Epithelial cell of proximal tubule (primary cell): ENCODE results near the gene IL17D. TPM values are rescaled to one million over a fixed set of nuclear protein-coding genes. Genes with fewer than 3 reads are reported as not detected.
"Not testable (repeated sequence)": the region's sequence is repeated elsewhere in the genome, so short reads cannot be mapped to it uniquely, and the experiment has no call there.

Source experiments
- DNase-seq: peaks from one replicate; pipeline ENCODE4 v3.0.0-alpha.2; 2011; ENCODE audit warnings: low read depth
- H3K4me3 ChIP-seq: 2 replicates; pipeline ENCODE4 v1.5.1; 2011; ENCODE audit warnings: low read depth, mild to moderate bottlenecking, low read length
- total RNA-seq: library from RNA; depleted of rRNA; stranded (reverse); fragments of >200 nt; gene quantifications from 2 replicates; pipeline ENCODE4 v1.2.3, GENCODE V29; 2015
- TF ChIP-seq, protein P1 (sequence below): conservative IDR thresholded peaks from 2 replicates; pipeline ENCODE4 v1.5.1; 2012; ENCODE audit warnings: low read depth, mild to moderate bottlenecking, low read length

Gene IL17D
- total RNA-seq, 1 donor from 2014 or later = 0.35 TPM

DNA sequence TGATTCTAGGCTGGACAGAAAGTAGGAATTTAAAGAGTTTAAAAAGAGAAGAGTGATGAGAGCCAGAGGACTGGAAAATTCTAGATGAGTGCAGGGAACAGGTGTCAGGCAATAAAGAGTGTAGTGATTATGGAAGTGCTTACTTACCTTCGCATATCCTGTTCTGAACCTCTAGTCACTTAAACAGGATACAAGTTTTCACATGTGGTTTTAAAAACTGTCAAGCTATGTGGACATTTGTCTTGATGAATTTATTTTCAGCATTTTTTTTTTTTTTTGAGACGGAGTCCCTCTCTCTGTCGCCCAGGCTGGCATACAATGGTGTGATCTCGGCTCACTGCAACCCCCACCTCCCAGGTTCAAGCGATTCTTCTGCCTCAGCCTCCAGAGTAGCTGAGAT, 34.3 kb upstream of the IL17D start:
- no peak for DNase-seq
- no peak overlapping the region for H3K4me3 ChIP-seq
- TF ChIP-seq, protein P1, sequence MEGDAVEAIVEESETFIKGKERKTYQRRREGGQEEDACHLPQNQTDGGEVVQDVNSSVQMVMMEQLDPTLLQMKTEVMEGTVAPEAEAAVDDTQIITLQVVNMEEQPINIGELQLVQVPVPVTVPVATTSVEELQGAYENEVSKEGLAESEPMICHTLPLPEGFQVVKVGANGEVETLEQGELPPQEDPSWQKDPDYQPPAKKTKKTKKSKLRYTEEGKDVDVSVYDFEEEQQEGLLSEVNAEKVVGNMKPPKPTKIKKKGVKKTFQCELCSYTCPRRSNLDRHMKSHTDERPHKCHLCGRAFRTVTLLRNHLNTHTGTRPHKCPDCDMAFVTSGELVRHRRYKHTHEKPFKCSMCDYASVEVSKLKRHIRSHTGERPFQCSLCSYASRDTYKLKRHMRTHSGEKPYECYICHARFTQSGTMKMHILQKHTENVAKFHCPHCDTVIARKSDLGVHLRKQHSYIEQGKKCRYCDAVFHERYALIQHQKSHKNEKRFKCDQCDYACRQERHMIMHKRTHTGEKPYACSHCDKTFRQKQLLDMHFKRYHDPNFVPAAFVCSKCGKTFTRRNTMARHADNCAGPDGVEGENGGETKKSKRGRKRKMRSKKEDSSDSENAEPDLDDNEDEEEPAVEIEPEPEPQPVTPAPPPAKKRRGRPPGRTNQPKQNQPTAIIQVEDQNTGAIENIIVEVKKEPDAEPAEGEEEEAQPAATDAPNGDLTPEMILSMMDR = no peak

DNA sequence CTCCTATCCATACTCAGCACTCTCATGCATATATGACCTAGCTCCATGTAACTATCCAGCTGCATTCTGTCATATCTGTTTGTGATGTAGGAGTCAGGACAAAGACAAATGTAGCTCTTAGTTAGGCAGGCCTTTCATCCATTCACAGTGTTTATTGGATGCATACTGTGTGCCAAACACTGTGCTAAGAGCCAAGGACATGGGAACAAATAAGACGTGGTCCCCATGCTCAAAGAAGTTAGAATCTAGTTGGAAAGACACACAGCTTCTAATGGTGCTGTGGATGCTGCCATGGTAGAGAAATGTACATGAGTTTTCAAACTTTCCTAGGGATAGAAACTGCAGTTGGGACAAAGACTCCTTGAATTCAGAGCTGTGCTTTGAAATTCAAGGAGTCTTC, 31.7 kb upstream of the IL17D start:
- H3K4me3 ChIP-seq = no peak overlapping the region
- TF ChIP-seq, protein P1 = no peak
- DNase-seq = no peak

DNA sequence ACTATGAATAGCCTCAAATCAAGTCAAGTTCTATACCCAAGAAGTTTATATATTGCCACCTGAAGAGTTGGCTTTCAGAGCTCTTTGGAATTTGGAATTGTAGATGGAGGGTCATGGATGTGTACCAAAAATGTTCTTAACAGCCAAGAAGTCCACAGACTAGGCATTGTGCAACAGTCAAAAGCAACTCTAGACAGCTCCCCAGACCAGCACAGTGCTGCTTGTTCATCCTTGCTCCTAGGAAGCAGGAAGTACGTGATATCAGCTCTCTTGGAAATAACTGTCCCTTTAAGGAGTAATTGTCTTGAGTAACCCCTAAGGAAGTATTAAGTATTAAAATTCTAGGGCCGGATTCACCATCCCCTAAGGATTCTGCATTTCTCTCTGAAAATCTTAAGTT, 30.7 kb upstream of the IL17D start:
- no peak for DNase-seq
- TF ChIP-seq, protein P1 = no peak
- H3K4me3 ChIP-seq = no peak overlapping the region

DNA sequence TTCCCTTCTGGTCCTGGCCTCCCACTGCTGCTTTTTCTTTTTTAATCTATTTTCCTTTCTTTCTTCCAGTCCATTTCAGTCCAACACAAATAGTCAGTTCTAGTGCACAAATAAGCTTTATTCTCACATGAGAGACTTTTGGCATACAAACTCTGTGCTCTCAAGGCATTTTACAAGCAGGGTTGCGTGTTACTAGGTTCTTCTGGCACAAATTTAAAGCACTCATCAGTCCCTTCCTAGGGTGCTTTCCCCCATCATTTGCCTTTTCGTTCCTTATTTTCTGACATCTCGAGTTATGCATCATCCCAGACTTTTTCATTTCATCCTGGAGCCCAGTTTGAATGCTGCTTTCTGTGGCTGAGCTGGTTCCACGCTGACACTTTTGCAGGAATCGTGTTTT, 29.8 kb upstream of the IL17D start:
- TF ChIP-seq, protein P1 = no peak
- no peak overlapping the region for H3K4me3 ChIP-seq

GRCh38 chr13:20676213-20676612, 27.3 kb upstream of the IL17D start:
- H3K4me3 ChIP-seq = no peak overlapping the region
- no peak for DNase-seq
- TF ChIP-seq, protein P1 = no peak

More for the DNA sequence above, 29.8 kb upstream of the IL17D start:
- no peak for DNase-seq

GRCh38 chr13:20678606-20679005, 24.9 kb upstream of the IL17D start:
- H3K4me3 ChIP-seq, DNase-seq: not testable (repeated sequence)

DNA sequence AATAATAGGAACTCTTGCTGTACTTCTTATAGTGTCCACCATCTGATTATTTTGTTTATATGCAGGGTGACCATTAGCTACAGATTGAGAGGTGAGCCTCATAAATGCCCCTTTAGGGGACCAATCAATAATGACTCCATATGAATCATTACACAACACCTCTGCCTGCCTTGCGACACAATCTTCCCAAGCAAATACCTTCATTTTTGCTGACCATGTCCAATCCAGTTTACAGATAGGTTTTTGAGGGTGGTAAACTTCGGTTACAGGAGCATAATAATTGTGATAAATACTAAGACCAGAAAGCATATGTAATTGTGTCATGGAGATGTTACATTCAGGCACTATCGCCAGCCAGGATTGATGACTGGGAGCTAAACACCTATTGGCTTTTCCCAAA, 23.6 kb upstream of the IL17D start:
- no peak for DNase-seq
- TF ChIP-seq, protein P1 = no peak
- H3K4me3 ChIP-seq = no peak overlapping the region
